HepG2 (cell line): ENCODE measurements around the gene SOCS1. TPM values are rescaled to one million over a fixed set of nuclear protein-coding genes. Genes with fewer than 3 reads are reported as not detected.

Experiments
- ATAC-seq: fragments of 200-7000 bp; cut with Tn5 transposase; 3 replicates; pipeline ENCODE4 v1.9.1; 2020; ENCODE audit warnings: mild to moderate bottlenecking, moderate library complexity
- BruUV-seq: library from RNA; stranded (reverse); fragments of 400-500 nt; replicated peaks from 2 replicates; lab custom pipeline; 2021; lab: Mats Ljungman, UMichigan
- CTCF ChIA-PET: fragments of 300-600 bp; formaldehyde crosslinking; extraction: SDS; loops from one replicate; lab custom pipeline; 2021; ENCODE audit warnings: low total read pairs, inconsistent platforms, low intra/inter-chr PET ratio; lab: Yijun Ruan, JAX
- POLR2A ChIA-PET: fragments of 350-600 bp; sonication (Branson Sonifier 250); formaldehyde crosslinking; loops from one replicate; lab custom pipeline; 2020; ENCODE audit warnings: antibody characterized with exemption, inconsistent platforms; lab: Yijun Ruan, JAX
- DNase-seq: peaks from one replicate; pipeline ENCODE4 v3.0.0-alpha.2; 2015; ENCODE audit warnings: low spot score
- FAIRE-seq: peaks from 3 replicates; lab custom pipeline; 2011; peaks lifted over from hg19 to GRCh38; lab: Jason Lieb, UNC
- H2AFZ ChIP-seq: one replicate; pipeline ENCODE4 v1.6.1; 2011; ENCODE audit warnings: low read length, inconsistent platforms
- H3K27ac ChIP-seq: fragments of 300-600 bp; 3 replicates; pipeline ENCODE4 v1.8.0; 2011; ENCODE audit warnings: mixed run types, mild to moderate bottlenecking, mixed read lengths, low read length, inconsistent platforms; ENCODE audit not compliant: insufficient read depth; ENCODE audit errors: extremely low read length
- H3K27me3 ChIP-seq, 2 experiments: fragments of 200-600 bp in 1 of 2; 2 replicates in 1 of 2; 3 replicates in 1 of 2; pipeline versions ENCODE4 v1.6.0 to v1.8.0; 2011; ENCODE audit warnings: low read length in 2 of 2, mild to moderate bottlenecking in 2 of 2, moderate library complexity in 2 of 2, inconsistent platforms in 1 of 2; ENCODE audit not compliant: insufficient read depth in 2 of 2, control insufficient read depth in 1 of 2
- H3K36me3 ChIP-seq, 2 experiments: fragments of 200-600 bp in 1 of 2; replicated peaks in 1 of 2; 2 replicates in 1 of 2; 3 replicates in 1 of 2; pipeline versions ENCODE4 v1.5.1 to v1.8.0; 2011; ENCODE audit warnings: low read length in 2 of 2, inconsistent platforms in 1 of 2; ENCODE audit not compliant: insufficient read depth in 2 of 2, control insufficient read depth in 1 of 2
- H3K4me1 ChIP-seq: 2 replicates; pipeline ENCODE4 v1.5.1; 2012; ENCODE audit warnings: low read length, inconsistent platforms; ENCODE audit not compliant: insufficient read depth
- H3K4me2 ChIP-seq: 2 replicates; pipeline ENCODE4 v1.6.0; 2011; ENCODE audit warnings: low read depth, low read length, inconsistent platforms
- H3K4me3 ChIP-seq, 3 experiments: fragments of 200-600 bp in 1 of 3; sonication (generic), shearing (Covaris generic) in 1 of 3; replicated peaks in 1 of 3; 2 replicates each; pipeline ENCODE4 v1.5.1; 2011 to 2016; ENCODE audit warnings: low read length in 3 of 3, inconsistent platforms in 2 of 3, low read depth in 2 of 3, mild to moderate bottlenecking in 2 of 3, control low read depth in 1 of 3, mixed read lengths in 1 of 3; ENCODE audit not compliant: insufficient read depth in 1 of 3
- H3K79me2 ChIP-seq: one replicate; pipeline ENCODE4 v1.6.1; 2011; ENCODE audit warnings: low read length, inconsistent platforms; ENCODE audit not compliant: insufficient read depth
- H3K9ac ChIP-seq: 2 replicates; pipeline ENCODE4 v1.6.0; 2011; ENCODE audit warnings: mild to moderate bottlenecking, low read depth, low read length, inconsistent platforms; ENCODE audit not compliant: insufficient read depth
- H3K9me3 ChIP-seq: 2 replicates; pipeline ENCODE4 v1.5.1; 2012; ENCODE audit warnings: mild to moderate bottlenecking, low read length
- H4K20me1 ChIP-seq: 2 replicates; pipeline ENCODE4 v1.6.0; 2011; ENCODE audit warnings: inconsistent platforms, mild to moderate bottlenecking, low read length, moderate library complexity; ENCODE audit not compliant: insufficient read depth
- GTF2F1 ChIP-seq: fragments of 150-350 bp; IDR thresholded peaks from 2 replicates; pipeline ENCODE4 v1.6.1; 2014; ENCODE audit warnings: low read length
- ZNF232 ChIP-seq: sonication (generic); formaldehyde crosslinking; IDR thresholded peaks from 2 replicates; pipeline ENCODE4 v1.4.0; 2020; ENCODE audit warnings: missing genetic modification reagents, borderline replicate concordance
- ZNF337 ChIP-seq: sonication (generic); formaldehyde crosslinking; IDR thresholded peaks from 2 replicates; pipeline ENCODE4 v1.5.1; 2020; ENCODE audit warnings: missing genetic modification reagents, low read depth, mild to moderate bottlenecking, borderline replicate concordance
- ZNF562 ChIP-seq: sonication (generic); formaldehyde crosslinking; IDR thresholded peaks from 2 replicates; pipeline ENCODE4 v1.8.0; 2022; ENCODE audit warnings: missing genetic modification reagents, borderline replicate concordance
- WGBS: methylation state at CpG from one replicate; pipeline ENCODE4 v1.1.6; 2017; ENCODE audit warnings: low lambda C conversion rate; 5-methylcytosine and 5-hydroxymethylcytosine counted together
- in situ Hi-C: cut with HindIII; loops from 2 replicates; pipeline ENCODE4 v1.10.0; 2017; ENCODE audit warnings: low pct_unique_long_range_greater_than_20kb; ENCODE audit not compliant: extremely low pct_ligation_motif_present
- intact Hi-C: fragments of 100-400 bp; cut with micrococcal nuclease; formaldehyde crosslinking; loops from one replicate; pipeline ENCODE4 v1.10.0; 2022; ENCODE audit not compliant: unreplicated experiment
- polyA plus RNA-seq, 8 experiments: library from polyadenylated mRNA; depleted of rRNA in 3 of 8; stranded (reverse) in 7 of 8; unstranded in 1 of 8; fragments of >200 nt; fragmentation: Illumina TruSeq in 4 of 8; extraction: Trizol in 4 of 8; gene quantifications; 2 replicates each; pipeline versions ENCODE4 v1.2.1 to v1.2.3, GENCODE V29; 2011 to 2016; ENCODE audit warnings: low read depth in 4 of 8, missing spikeins in 1 of 8, mixed read lengths in 1 of 8; ENCODE audit not compliant: insufficient read depth in 1 of 8
- total RNA-seq, 5 experiments: library from RNA; depleted of rRNA; stranded (reverse); fragments of >200 nt; fragmentation: Illumina TruSeq; extraction: Trizol; gene quantifications; 2 replicates each; pipeline ENCODE4 v1.2.3, GENCODE V29; 2016; ENCODE audit warnings: low read depth in 1 of 5
- TF ChIP-seq, protein P1 (sequence below): sonication (generic); formaldehyde crosslinking; IDR thresholded peaks from 2 replicates; pipeline ENCODE4 v1.4.0; 2020; ENCODE audit warnings: missing genetic modification reagents
- TF ChIP-seq, protein P2 (sequence below): sonication (generic); formaldehyde crosslinking; IDR thresholded peaks from 2 replicates; pipeline ENCODE4 v1.8.1; 2023; ENCODE audit warnings: mild to moderate bottlenecking, missing genetic modification reagents, borderline replicate concordance
- TF ChIP-seq, protein P3 (sequence below): sonication (generic); formaldehyde crosslinking; conservative IDR thresholded peaks from 2 replicates; pipeline ENCODE4 v1.8.0; 2022; ENCODE audit warnings: missing genetic modification reagents
- TF ChIP-seq, protein P4 (sequence below): sonication (generic); formaldehyde crosslinking; conservative IDR thresholded peaks from 2 replicates; pipeline ENCODE4 v1.8.1; 2023; ENCODE audit warnings: missing genetic modification reagents

The SOCS1 gene
- total and polyA plus RNA-seq, 2 of the 13 experiments (the other 11 are each of a cell fraction or from before 2014, with no cell fraction given) = 5.3 to 6.3 TPM

DNA sequence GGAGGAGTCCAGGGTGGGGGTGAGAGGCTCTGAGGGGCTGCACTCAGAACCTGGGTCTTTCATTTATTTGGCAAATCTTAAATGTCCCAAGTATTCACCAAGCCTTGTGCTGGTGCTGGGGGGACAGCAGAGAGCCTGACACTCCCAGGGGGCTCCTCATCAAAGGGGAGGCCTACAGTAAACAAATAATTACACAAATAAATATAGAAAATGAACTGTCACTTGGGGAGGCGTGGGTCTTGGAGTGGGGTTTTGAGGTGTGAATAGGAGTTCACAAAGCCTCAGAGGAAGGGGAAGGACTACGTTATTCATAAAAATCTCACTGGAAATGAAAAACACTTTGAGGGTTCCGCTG, 40.3 kb upstream of the SOCS1 start (continued):
- TF ChIP-seq, protein P1, sequence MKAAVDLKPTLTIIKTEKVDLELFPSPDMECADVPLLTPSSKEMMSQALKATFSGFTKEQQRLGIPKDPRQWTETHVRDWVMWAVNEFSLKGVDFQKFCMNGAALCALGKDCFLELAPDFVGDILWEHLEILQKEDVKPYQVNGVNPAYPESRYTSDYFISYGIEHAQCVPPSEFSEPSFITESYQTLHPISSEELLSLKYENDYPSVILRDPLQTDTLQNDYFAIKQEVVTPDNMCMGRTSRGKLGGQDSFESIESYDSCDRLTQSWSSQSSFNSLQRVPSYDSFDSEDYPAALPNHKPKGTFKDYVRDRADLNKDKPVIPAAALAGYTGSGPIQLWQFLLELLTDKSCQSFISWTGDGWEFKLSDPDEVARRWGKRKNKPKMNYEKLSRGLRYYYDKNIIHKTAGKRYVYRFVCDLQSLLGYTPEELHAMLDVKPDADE (CRISPR knock-in tag) = 0 out of 2 replicates have a peak, but pooled peaks have one; percentile 36

DNA sequence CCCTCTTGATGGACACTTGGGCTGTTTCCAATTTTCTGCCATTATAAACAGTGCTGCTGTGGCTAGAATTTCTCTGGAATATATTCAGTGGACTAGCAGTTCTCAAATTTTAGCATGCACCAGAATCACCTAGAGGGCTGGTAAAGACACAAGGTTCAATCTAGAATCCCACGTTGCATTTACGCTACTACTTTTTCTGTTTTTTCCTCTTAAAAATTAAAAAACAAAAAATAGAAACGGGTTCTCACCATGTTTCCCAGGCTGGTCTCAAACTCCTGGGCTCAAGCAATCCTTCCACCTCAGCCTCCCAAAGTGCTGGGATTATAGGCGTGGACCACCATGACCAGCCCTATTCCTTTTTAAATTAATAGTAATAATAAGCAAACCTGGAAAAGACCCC, 39.7 kb upstream of the SOCS1 start:
- Histone ChIP-seq H3K36me3 (no peaks in the 10 kb centered on the region), H2AFZ (no peak overlapping the region), H3K9me3 (no peaks in the 10 kb centered on the region), H4K20me1 (no peaks in the 10 kb centered on the region), H3K4me2 (peak overlapping the region; percentile 80; the same call in 1 of the 2 replicates), H3K27me3 (no peaks in the 10 kb centered on the region), H3K79me2 (no peaks in the 10 kb centered on the region), H3K9ac (no peak overlapping the region), H3K4me1 (peaks cover 100% of the 10 kb centered on the region), H3K4me3 (0 out of 6 replicates have a peak overlapping the region, but pooled peaks of 1 of the 3 experiments have one; percentile 67), H3K27ac (peak overlapping the region; percentile 68)
- CTCF ChIA-PET = no interaction called here
- in situ Hi-C loops = no loop called here
- FAIRE-seq = no peak
- intact Hi-C loops = loop anchor here (2.0 to 5.0 kb wide), 4 partner anchors 15 to 188 kb away; partner anchors contain the start of genes PRM1 and SOCS1
- 85% methylated on average over 4 of the region's 4 CpGs for WGBS
- DNase-seq = no peak
- ATAC-seq = no peak
- POLR2A ChIA-PET = interaction anchor here (3.4 to 6.2 kb wide), 3 partner anchors 16 to 75 kb away, joined by 37 to 167 read pairs (median 76); partner anchors contain the start of genes PRM1 and SOCS1
- BruUV-seq = no TSS peak
- TF ChIP-seq, protein P2, sequence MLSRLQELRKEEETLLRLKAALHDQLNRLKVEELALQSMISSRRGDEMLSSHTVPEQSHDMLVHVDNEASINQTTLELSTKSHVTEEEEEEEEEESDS (CRISPR knock-in tag) = 0 out of 2 replicates have a peak, but pooled peaks have one; percentile 25
- TF ChIP-seq, protein P3, sequence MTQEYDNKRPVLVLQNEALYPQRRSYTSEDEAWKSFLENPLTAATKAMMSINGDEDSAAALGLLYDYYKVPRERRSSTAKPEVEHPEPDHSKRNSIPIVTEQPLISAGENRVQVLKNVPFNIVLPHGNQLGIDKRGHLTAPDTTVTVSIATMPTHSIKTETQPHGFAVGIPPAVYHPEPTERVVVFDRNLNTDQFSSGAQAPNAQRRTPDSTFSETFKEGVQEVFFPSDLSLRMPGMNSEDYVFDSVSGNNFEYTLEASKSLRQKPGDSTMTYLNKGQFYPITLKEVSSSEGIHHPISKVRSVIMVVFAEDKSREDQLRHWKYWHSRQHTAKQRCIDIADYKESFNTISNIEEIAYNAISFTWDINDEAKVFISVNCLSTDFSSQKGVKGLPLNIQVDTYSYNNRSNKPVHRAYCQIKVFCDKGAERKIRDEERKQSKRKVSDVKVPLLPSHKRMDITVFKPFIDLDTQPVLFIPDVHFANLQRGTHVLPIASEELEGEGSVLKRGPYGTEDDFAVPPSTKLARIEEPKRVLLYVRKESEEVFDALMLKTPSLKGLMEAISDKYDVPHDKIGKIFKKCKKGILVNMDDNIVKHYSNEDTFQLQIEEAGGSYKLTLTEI (CRISPR knock-in tag) = no peak
- no peak for TF ChIP-seq ZNF562
- TF ChIP-seq GTF2F1 = no peak
- 0 out of 2 replicates have a peak, but pooled peaks have one; percentile 18 for TF ChIP-seq ZNF232 (CRISPR knock-in tag)
- no peak for TF ChIP-seq ZNF337 (CRISPR knock-in tag)
- TF ChIP-seq, protein P4, sequence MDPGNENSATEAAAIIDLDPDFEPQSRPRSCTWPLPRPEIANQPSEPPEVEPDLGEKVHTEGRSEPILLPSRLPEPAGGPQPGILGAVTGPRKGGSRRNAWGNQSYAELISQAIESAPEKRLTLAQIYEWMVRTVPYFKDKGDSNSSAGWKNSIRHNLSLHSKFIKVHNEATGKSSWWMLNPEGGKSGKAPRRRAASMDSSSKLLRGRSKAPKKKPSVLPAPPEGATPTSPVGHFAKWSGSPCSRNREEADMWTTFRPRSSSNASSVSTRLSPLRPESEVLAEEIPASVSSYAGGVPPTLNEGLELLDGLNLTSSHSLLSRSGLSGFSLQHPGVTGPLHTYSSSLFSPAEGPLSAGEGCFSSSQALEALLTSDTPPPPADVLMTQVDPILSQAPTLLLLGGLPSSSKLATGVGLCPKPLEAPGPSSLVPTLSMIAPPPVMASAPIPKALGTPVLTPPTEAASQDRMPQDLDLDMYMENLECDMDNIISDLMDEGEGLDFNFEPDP = peak; percentile 95; the same call in 1 of the 2 replicates
